IMR-90 (cell line): ENCODE data around the gene AKAP6. TPM values are rescaled to one million over a fixed set of nuclear protein-coding genes. Genes with fewer than 3 reads are reported as not detected.

Experiments
- ATAC-seq: fragments of 200-7000 bp; cut with Tn5 transposase; 2 replicates; pipeline ENCODE4 v1.9.1; 2020; ENCODE audit warnings: low read depth, mild to moderate bottlenecking, moderate library complexity
- BruUV-seq: library from RNA; stranded (reverse); fragments of 400-500 nt; replicated peaks from 2 replicates; lab custom pipeline; 2021; lab: Mats Ljungman, UMichigan
- CTCF ChIA-PET: fragments of 300-600 bp; formaldehyde crosslinking; extraction: SDS; loops from one replicate; lab custom pipeline; 2021; ENCODE audit warnings: antibody characterized with exemption; lab: Yijun Ruan, JAX
- POLR2A ChIA-PET: fragments of 300-600 bp; sonication (Branson Sonifier 250); formaldehyde crosslinking; loops from one replicate; lab custom pipeline; 2022; ENCODE audit warnings: antibody characterized with exemption; ENCODE audit not compliant: unreplicated experiment; lab: Charles Lee
- DNase-seq: peaks from one replicate; pipeline ENCODE4 v3.0.0; 2013
- H2AFZ ChIP-seq: replicated peaks from 2 replicates; pipeline ENCODE3; 2013; ENCODE audit warnings: low read length, mild to moderate bottlenecking; ENCODE audit not compliant: poor library complexity
- H2AK5ac ChIP-seq: 2 replicates; pipeline ENCODE4 v1.6.1; 2013; ENCODE audit warnings: low read depth, low read length, inconsistent platforms
- H2AK9ac ChIP-seq: replicated peaks from 2 replicates; pipeline ENCODE3; 2013; ENCODE audit warnings: mild to moderate bottlenecking, low read depth, low read length, moderate library complexity; ENCODE audit not compliant: poor library complexity
- H2BK120ac ChIP-seq: 2 replicates; pipeline ENCODE4 v1.6.1; 2013; ENCODE audit warnings: low read depth, low read length, inconsistent platforms
- H2BK15ac ChIP-seq: 3 replicates; pipeline ENCODE4 v1.6.1; 2013; ENCODE audit warnings: low read depth, low read length, inconsistent platforms
- H2BK20ac ChIP-seq: 2 replicates; pipeline ENCODE4 v1.6.1; 2013; ENCODE audit warnings: low read depth, mild to moderate bottlenecking, inconsistent platforms, low read length, moderate library complexity
- H2BK5ac ChIP-seq: 2 replicates; pipeline ENCODE4 v1.6.1; 2013; ENCODE audit warnings: mild to moderate bottlenecking, low read depth, low read length, inconsistent platforms; ENCODE audit not compliant: poor library complexity, severe bottlenecking
- H3K14ac ChIP-seq: replicated peaks from 2 replicates; pipeline ENCODE4 v1.6.1; 2013; ENCODE audit warnings: low read depth, low read length, inconsistent platforms
- H3K18ac ChIP-seq: 2 replicates; pipeline ENCODE4 v1.6.1; 2013; ENCODE audit warnings: low read depth, low read length, control low read depth
- H3K23ac ChIP-seq: 2 replicates; pipeline ENCODE4 v1.6.1; 2013; ENCODE audit warnings: low read depth, low read length, inconsistent platforms
- H3K27ac ChIP-seq: 2 replicates; pipeline ENCODE4 v1.5.1; 2013; ENCODE audit warnings: mild to moderate bottlenecking, control low read depth, low read length; ENCODE audit not compliant: insufficient read depth
- H3K27me3 ChIP-seq: 2 replicates; pipeline ENCODE4 v1.6.1; 2013; ENCODE audit warnings: low read length; ENCODE audit not compliant: control insufficient read depth, insufficient read depth
- H3K36me3 ChIP-seq: 2 replicates; pipeline ENCODE4 v1.6.1; 2013; ENCODE audit warnings: low read length, mixed read lengths; ENCODE audit not compliant: control insufficient read depth, insufficient read depth
- H3K4ac ChIP-seq: 2 replicates; pipeline ENCODE4 v1.6.1; 2013; ENCODE audit warnings: low read depth, low read length, inconsistent platforms
- H3K4me1 ChIP-seq: 2 replicates; pipeline ENCODE4 v1.6.1; 2013; ENCODE audit warnings: low read length, mixed read lengths; ENCODE audit not compliant: control insufficient read depth, insufficient read depth
- H3K4me2 ChIP-seq: 2 replicates; pipeline ENCODE4 v1.6.1; 2013; ENCODE audit warnings: low read depth, mild to moderate bottlenecking, control low read depth, low read length, moderate library complexity
- H3K4me3 ChIP-seq: 2 replicates; pipeline ENCODE4 v1.5.1; 2013; ENCODE audit warnings: low read depth, mild to moderate bottlenecking, control low read depth, low read length, moderate library complexity; ENCODE audit not compliant: insufficient read depth
- H3K56ac ChIP-seq: 2 replicates; pipeline ENCODE4 v1.6.1; 2013; ENCODE audit warnings: low read length, inconsistent platforms; ENCODE audit not compliant: insufficient read depth; ENCODE audit errors: extremely low read depth
- H3K79me1 ChIP-seq, 2 experiments: 2 replicates each; pipeline ENCODE4 v1.6.1; 2013; ENCODE audit warnings: low read length in 2 of 2, inconsistent platforms in 1 of 2, low read depth in 1 of 2
- H3K9ac ChIP-seq: 2 replicates; pipeline ENCODE4 v1.6.1; 2013; ENCODE audit warnings: low read depth, low read length, control low read depth
- H3K9me1 ChIP-seq: 2 replicates; pipeline ENCODE4 v1.6.1; 2013; ENCODE audit warnings: low read length, inconsistent platforms; ENCODE audit not compliant: insufficient read depth
- H3K9me3 ChIP-seq: 2 replicates; pipeline ENCODE4 v1.6.1; 2013; ENCODE audit warnings: low read length; ENCODE audit not compliant: control insufficient read depth, insufficient read depth
- H4K20me1 ChIP-seq: 2 replicates; pipeline ENCODE4 v1.6.1; 2013; ENCODE audit warnings: low read length, inconsistent platforms; ENCODE audit not compliant: insufficient read depth
- H4K5ac ChIP-seq: 2 replicates; pipeline ENCODE4 v1.6.1; 2013; ENCODE audit warnings: mild to moderate bottlenecking, low read depth, low read length, control low read depth
- H4K8ac ChIP-seq, 2 experiments: 2 replicates each; pipeline ENCODE4 v1.6.1; 2013; ENCODE audit warnings: low read depth in 2 of 2, low read length in 2 of 2, control low read depth in 1 of 2, inconsistent platforms in 1 of 2
- H4K91ac ChIP-seq: 2 replicates; pipeline ENCODE4 v1.6.1; 2013; ENCODE audit warnings: low read depth, low read length, inconsistent platforms; ENCODE audit not compliant: insufficient read depth
- CHD1 ChIP-seq: IDR thresholded peaks from 2 replicates; pipeline ENCODE4 v1.6.1; 2012; ENCODE audit warnings: low read depth, low read length, improper control_type of control experiment
- NFE2L2 ChIP-seq: fragments of 150-350 bp; IDR thresholded peaks from 2 replicates; pipeline ENCODE4 v1.6.1; 2016; ENCODE audit warnings: low read depth, mild to moderate bottlenecking, low read length
- SMC3 ChIP-seq: fragments of 150-350 bp; IDR thresholded peaks from 2 replicates; pipeline ENCODE4 v1.6.1; 2016; ENCODE audit warnings: low read depth, mild to moderate bottlenecking, antibody characterized with exemption, low read length, moderate library complexity
- USF2 ChIP-seq: fragments of 150-350 bp; IDR thresholded peaks from 2 replicates; pipeline ENCODE4 v1.6.1; 2017; ENCODE audit warnings: mild to moderate bottlenecking, antibody characterized with exemption, low read length, low read depth
- WGBS, 2 experiments: methylation state at CpG; one replicate each; pipeline versions ENCODE4 v1.1.5 to v1.1.7; 2013; ENCODE audit warnings: missing lambda C conversion rate in 2 of 2; ENCODE audit not compliant: insufficient read length in 1 of 2; ENCODE audit errors: extremely low coverage in 2 of 2; 5-methylcytosine and 5-hydroxymethylcytosine counted together
- dilution Hi-C: fragments of 300-500 bp; cut with HindIII; formaldehyde crosslinking; loops from one replicate; pipeline ENCODE4 v1.14.3; 2018; ENCODE audit warnings: low sequenced_read_pairs; ENCODE audit not compliant: unreplicated experiment
- in situ Hi-C: fragments of 300-500 bp; cut with MboI; formaldehyde crosslinking; loops from 3 replicates; pipeline ENCODE4 v1.14.3; 2019; ENCODE audit warnings: low sequenced_read_pairs, inconsistent platforms, mixed read lengths
- intact Hi-C: fragments of 100-400 bp; cut with micrococcal nuclease; formaldehyde crosslinking; loops from 2 replicates; pipeline ENCODE4 v1.10.0; 2022
- polyA plus RNA-seq, 3 experiments: library from polyadenylated mRNA; depleted of rRNA; stranded (reverse); fragments of >200 nt; gene quantifications; 2 replicates each; pipeline ENCODE4 v1.2.3, GENCODE V29; 2012; ENCODE audit warnings: low replicate concordance in 1 of 3
- total RNA-seq: library from RNA; depleted of rRNA; stranded (reverse); fragments of >200 nt; gene quantifications from 2 replicates; pipeline ENCODE4 v1.2.3, GENCODE V29; 2012

AKAP6 gene
- total and polyA plus RNA-seq, 2 of the 4 experiments (the other 2 are of a cell fraction), result 0.22 to 1.6 TPM

- no peak overlapping the region for H4K91ac ChIP-seq
- H3K36me3 ChIP-seq, result no peaks in the 10 kb centered on the region
- H3K18ac ChIP-seq, result no peak overlapping the region
- no peaks in the 10 kb centered on the region for H3K9me1 ChIP-seq
- H2BK20ac ChIP-seq, result no peak overlapping the region
- no peak overlapping the region for H2BK15ac ChIP-seq
- no peak overlapping the region for H3K4ac ChIP-seq
- H3K4me2 ChIP-seq, result no peak overlapping the region
- no TSS peak for BruUV-seq
- dilution Hi-C loops (no loop called here), in situ Hi-C loops (no loop called here), intact Hi-C loops (no loop called here)
- H3K56ac ChIP-seq, result no peak overlapping the region
- ATAC-seq (no peak), DNase-seq (no peak)
- POLR2A ChIA-PET, result no interaction called here
- no peak overlapping the region for H2AK9ac ChIP-seq
- no peak overlapping the region for H2BK5ac ChIP-seq
- no peak overlapping the region for H4K8ac ChIP-seq
- no peak for TF ChIP-seq CHD1
- TF ChIP-seq USF2, result no peak
- TF ChIP-seq SMC3, result no peak
- no peak for TF ChIP-seq NFE2L2
- no peaks in the 10 kb centered on the region for H4K20me1 ChIP-seq
- no peak overlapping the region for H3K23ac ChIP-seq
- H3K9ac ChIP-seq, result no peak overlapping the region
- CTCF ChIA-PET, result interaction anchor here (1.2 kb wide), 1 partner anchor 78 kb away, joined by 3 read pairs; no protein-coding TSS in a partner anchor
- H2BK120ac ChIP-seq, result no peak overlapping the region
- no peak overlapping the region for H2AK5ac ChIP-seq
- no peaks in the 10 kb centered on the region for H3K9me3 ChIP-seq
- WGBS, 2 experiments, result no CpG with 5 or more reads among the region's 2 CpGs
- H2AFZ ChIP-seq, result no peak overlapping the region
- H3K4me3 ChIP-seq, result no peak overlapping the region
- H3K27me3 ChIP-seq, result no peaks in the 10 kb centered on the region; the same call in 1 of the 2 replicates
- no peak overlapping the region for H3K27ac ChIP-seq
- H3K14ac ChIP-seq, result no peak overlapping the region
- no peak overlapping the region for H4K5ac ChIP-seq
- no peaks in the 10 kb centered on the region for H3K79me1 ChIP-seq
- no peaks in the 10 kb centered on the region for H3K4me1 ChIP-seq
Observed at GRCh38 chr14:32435411-32435810, 106.3 kb downstream of the AKAP6 start.
